BJ (cell line): Measurements from ENCODE around the gene HS3ST5. TPM values are rescaled to one million over a fixed set of nuclear protein-coding genes. Genes with fewer than 3 reads are reported as not detected.

Source experiments
- CTCF ChIA-PET: fragments of 350-600 bp; formaldehyde crosslinking; extraction: SDS; loops from one replicate; lab custom pipeline; 2021; ENCODE audit warnings: antibody characterized with exemption, inconsistent platforms; lab: Yijun Ruan, JAX
- POLR2A ChIA-PET: fragments of 300-600 bp; sonication (Branson Sonifier 250); formaldehyde crosslinking; extraction: SDS; loops from one replicate; lab custom pipeline; 2021; ENCODE audit warnings: antibody characterized with exemption; lab: Charles Lee
- DNase-seq: peaks from one replicate; pipeline ENCODE4 v3.0.0-alpha.2; 2011; ENCODE audit warnings: low read depth
- H3K27me3 ChIP-seq: 2 replicates; pipeline ENCODE4 v1.6.0; 2011; ENCODE audit warnings: low read length; ENCODE audit not compliant: control insufficient read depth, insufficient read depth
- H3K36me3 ChIP-seq: 2 replicates; pipeline ENCODE4 v1.5.1; 2011; ENCODE audit warnings: low read length; ENCODE audit not compliant: control insufficient read depth, insufficient read depth
- H3K4me3 ChIP-seq: 2 replicates; pipeline ENCODE4 v1.5.1; 2011; ENCODE audit warnings: low read depth, mild to moderate bottlenecking, control low read depth, low read length
- CTCF ChIP-seq: IDR thresholded peaks from 2 replicates; pipeline ENCODE4 v1.5.1; 2011; ENCODE audit warnings: low read depth, mild to moderate bottlenecking, control low read depth, inconsistent platforms, low read length, moderate library complexity; ENCODE audit not compliant: insufficient read depth
- polyA plus RNA-seq: library from polyadenylated mRNA; depleted of rRNA; stranded (reverse); fragments of >200 nt; gene quantifications from 2 replicates; pipeline ENCODE4 v1.2.3, GENCODE V29; 2011

HS3ST5 gene
- polyA plus RNA-seq, 1 experiment, result not detected

DNA sequence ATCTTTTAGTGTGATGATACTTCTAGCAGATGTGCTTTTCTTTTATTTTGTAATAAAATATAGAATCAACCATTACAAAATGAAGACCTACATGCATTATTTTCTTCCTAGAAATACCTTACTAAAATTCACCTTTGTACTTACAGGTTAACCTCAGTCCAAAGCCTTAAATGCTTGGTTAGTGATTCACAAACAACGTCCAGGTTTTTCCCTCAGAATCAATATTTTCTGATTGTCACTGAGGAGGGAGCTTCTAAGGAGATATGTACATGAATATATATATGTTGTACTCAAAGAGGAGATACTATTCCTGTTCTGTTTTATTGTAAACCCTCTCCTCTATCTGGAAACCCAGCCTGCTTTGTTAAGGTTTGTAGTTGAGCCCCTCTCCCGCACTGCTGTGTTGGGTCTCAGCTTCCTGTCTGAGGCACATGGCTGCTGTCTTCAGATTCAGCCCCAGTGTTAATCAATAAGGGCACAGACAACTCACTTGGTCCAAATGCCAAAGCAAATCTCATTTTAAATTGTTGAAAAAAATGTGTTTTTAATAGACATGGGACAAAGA is 33.9 kb upstream of the HS3ST5 start:
- no peak for DNase-seq
- Histone ChIP-seq H3K27me3 (no peaks in the 10 kb centered on the region), H3K4me3 (no peak overlapping the region), H3K36me3 (no peaks in the 10 kb centered on the region)
- POLR2A ChIA-PET, result no interaction called here
- TF ChIP-seq CTCF, result no peak
- CTCF ChIA-PET, result no interaction called here

DNA sequence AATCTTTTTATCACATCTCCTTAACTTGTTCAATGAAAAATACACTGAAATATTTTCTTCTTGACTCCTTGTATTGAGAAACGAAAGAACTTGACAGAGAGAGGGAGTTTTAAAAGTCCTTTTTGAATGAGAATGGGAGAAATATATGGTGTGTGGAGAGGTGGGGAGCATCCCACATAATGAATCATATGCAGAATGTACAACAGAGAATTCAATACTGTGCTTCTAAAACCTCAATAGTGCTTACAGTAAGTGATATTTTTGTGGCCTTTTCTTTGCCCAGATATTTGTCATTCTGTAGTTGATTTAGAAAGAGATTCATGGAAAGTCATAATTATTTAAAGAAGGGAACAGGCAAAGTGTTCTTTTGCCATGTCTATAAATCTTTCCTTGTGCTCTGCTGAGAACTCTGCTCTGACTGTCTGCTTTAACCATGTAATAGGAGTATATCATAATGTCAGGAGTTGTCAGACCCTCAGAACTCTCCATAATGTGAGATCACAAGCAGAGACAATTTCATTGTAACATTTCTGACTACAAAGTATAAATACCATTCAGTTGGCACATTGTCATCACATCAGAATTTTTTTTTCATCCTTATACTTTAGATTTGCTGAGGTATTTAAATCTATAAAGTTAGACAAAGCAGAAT is 32.8 kb upstream of the HS3ST5 start:
- H3K4me3 ChIP-seq, result no peak overlapping the region
- no peaks in the 10 kb centered on the region for H3K36me3 ChIP-seq
- ChIA-PET POLR2A (no interaction called here), CTCF (no interaction called here)
- DNase-seq, result no peak
- no peak for TF ChIP-seq CTCF
- H3K27me3 ChIP-seq, result no peaks in the 10 kb centered on the region

- ChIA-PET POLR2A (no interaction called here), CTCF (no interaction called here)
- no peaks in the 10 kb centered on the region for H3K36me3 ChIP-seq
- no peak for TF ChIP-seq CTCF
- no peak for DNase-seq
- H3K27me3 ChIP-seq, result no peaks in the 10 kb centered on the region
- H3K4me3 ChIP-seq, result no peak overlapping the region
Observed at GRCh38 chr6:114367315-114367961, 24.6 kb upstream of the HS3ST5 start.

DNA sequence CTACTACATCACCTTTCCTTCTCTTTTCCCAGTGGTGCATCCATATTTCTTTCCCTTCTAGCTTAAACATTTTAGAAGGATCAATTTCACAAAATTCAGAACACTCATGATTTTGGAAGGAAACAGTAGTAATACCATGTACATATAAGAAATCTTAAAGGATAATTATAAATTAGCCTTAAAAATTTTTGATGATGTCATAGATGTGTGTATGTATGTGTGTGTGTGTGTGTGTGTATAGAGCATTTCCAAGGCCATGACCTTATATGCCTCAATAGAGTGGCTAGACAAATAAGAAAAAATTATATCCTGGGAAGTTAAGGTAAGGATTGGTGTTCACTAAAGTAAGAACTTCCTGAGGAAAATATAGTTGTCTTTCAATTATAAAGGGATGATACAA is 24.1 kb upstream of the HS3ST5 start:
- CTCF ChIA-PET, result no interaction called here

More for the DNA sequence above, 24.1 kb upstream of the HS3ST5 start:
- no peak for TF ChIP-seq CTCF
- no peak for DNase-seq
- H3K36me3 ChIP-seq, result no peaks in the 10 kb centered on the region
- no peak overlapping the region for H3K4me3 ChIP-seq
- POLR2A ChIA-PET, result no interaction called here
- no peaks in the 10 kb centered on the region for H3K27me3 ChIP-seq
